K562 (cell line): ENCODE data around the gene NUB1. TPM values are rescaled to one million over a fixed set of nuclear protein-coding genes. Genes with fewer than 3 reads are reported as not detected.

Source experiments
- ATAC-seq: fragments of 200-7000 bp; cut with Tn5 transposase; 3 replicates; pipeline ENCODE4 v1.9.1; 2020; ENCODE audit warnings: moderate library complexity
- BruUV-seq: library from RNA; stranded (reverse); fragments of 400-500 nt; replicated peaks from 2 replicates; lab custom pipeline; 2021; lab: Mats Ljungman, UMichigan
- CTCF ChIA-PET: fragments of 300-600 bp; formaldehyde crosslinking; extraction: SDS; loops from one replicate; lab custom pipeline; 2021; ENCODE audit warnings: low intra/inter-chr PET ratio; lab: Yijun Ruan, JAX
- POLR2A ChIA-PET: fragments of 300-600, 350-650 bp; sonication (Branson Sonifier 250); formaldehyde crosslinking; extraction: SDS; loops from one replicate; lab custom pipeline; 2021; ENCODE audit warnings: antibody characterized with exemption, inconsistent platforms; lab: Yijun Ruan, JAX
- DNase-seq, 4 experiments: peaks; one replicate each; pipeline versions ENCODE4 v3.0.0 to v3.0.0-alpha.2; 2011 to 2018; ENCODE audit warnings: low spot score in 3 of 4, mixed read lengths in 3 of 4; ENCODE audit errors: extremely low read depth in 1 of 4
- FAIRE-seq: peaks from 2 replicates; lab custom pipeline; 2011; peaks lifted over from hg19 to GRCh38; lab: Jason Lieb, UNC
- H2AFZ ChIP-seq: 2 replicates; pipeline ENCODE4 v1.6.0; 2011; ENCODE audit warnings: low read depth, low read length, control low read depth, inconsistent platforms
- H3K27ac ChIP-seq: fragments of 200-600 bp; 3 replicates; pipeline ENCODE4 v1.8.0; 2011; ENCODE audit warnings: low read depth, mild to moderate bottlenecking, control low read depth, inconsistent platforms, low read length, moderate library complexity, mixed read lengths; ENCODE audit errors: extremely low read depth
- H3K27me3 ChIP-seq, 2 experiments: fragments of 300-600 bp in 1 of 2; 2 replicates in 1 of 2; 3 replicates in 1 of 2; pipeline versions ENCODE4 v1.6.0 to v1.8.0; 2011; ENCODE audit warnings: inconsistent platforms in 2 of 2, low read length in 2 of 2, mild to moderate bottlenecking in 1 of 2, mixed read lengths in 1 of 2, moderate library complexity in 1 of 2; ENCODE audit not compliant: control insufficient read depth in 2 of 2, insufficient read depth in 2 of 2
- H3K36me3 ChIP-seq: fragments of 300-600 bp; 3 replicates; pipeline ENCODE4 v1.8.0; 2011; ENCODE audit warnings: mild to moderate bottlenecking, low read length, inconsistent platforms; ENCODE audit not compliant: control insufficient read depth, insufficient read depth
- H3K4me1 ChIP-seq, 2 experiments: fragments of 200-600 bp in 1 of 2; replicated peaks in 1 of 2; 2 replicates in 1 of 2; 3 replicates in 1 of 2; pipeline versions ENCODE4 v1.5.1 to v1.8.0; 2011; ENCODE audit warnings: inconsistent platforms in 2 of 2, low read length in 2 of 2, mild to moderate bottlenecking in 1 of 2, mixed read lengths in 1 of 2, moderate library complexity in 1 of 2; ENCODE audit not compliant: control insufficient read depth in 2 of 2, insufficient read depth in 2 of 2
- H3K4me2 ChIP-seq: 2 replicates; pipeline ENCODE4 v1.6.1; 2011; ENCODE audit warnings: low read length, control low read depth, inconsistent platforms, mixed read lengths; ENCODE audit not compliant: insufficient read depth
- H3K4me3 ChIP-seq: fragments of 200-600 bp; sonication (generic), shearing (Covaris generic); 2 replicates; pipeline ENCODE4 v1.5.1; 2016; ENCODE audit warnings: control low read depth, inconsistent platforms
- H3K79me2 ChIP-seq: fragments of 200-600 bp; 3 replicates; pipeline ENCODE4 v1.8.0; 2011; ENCODE audit warnings: low read length, inconsistent platforms; ENCODE audit not compliant: control insufficient read depth, insufficient read depth
- H3K9ac ChIP-seq, 2 experiments: 2 replicates each; pipeline versions ENCODE4 v1.6.0 to v1.6.1; 2011; ENCODE audit warnings: low read depth in 2 of 2, low read length in 2 of 2, control low read depth in 1 of 2, inconsistent platforms in 1 of 2, mild to moderate bottlenecking in 1 of 2, mixed read lengths in 1 of 2; ENCODE audit not compliant: insufficient read depth in 1 of 2
- H3K9me1 ChIP-seq: one replicate; pipeline ENCODE4 v1.6.0; 2011; ENCODE audit warnings: inconsistent platforms, mild to moderate bottlenecking, low read length, moderate library complexity; ENCODE audit not compliant: control insufficient read depth, insufficient read depth
- H3K9me3 ChIP-seq: replicated peaks from 2 replicates; pipeline ENCODE4 v1.5.1; 2011; ENCODE audit warnings: low read depth, low read length, inconsistent platforms; ENCODE audit not compliant: control insufficient read depth, insufficient read depth
- H4K20me1 ChIP-seq: replicated peaks from 2 replicates; pipeline ENCODE4 v1.6.1; 2011; ENCODE audit warnings: low read length, inconsistent platforms, mixed read lengths; ENCODE audit not compliant: control insufficient read depth, insufficient read depth
- BDP1 ChIP-seq: IDR thresholded peaks from 3 replicates; pipeline ENCODE4 v1.6.1; 2011; ENCODE audit not compliant: insufficient read length, insufficient read depth
- CBFA2T2 ChIP-seq: fragments of 450-650 bp; conservative IDR thresholded peaks from 2 replicates; pipeline ENCODE4 v1.6.1; 2017; ENCODE audit warnings: mild to moderate bottlenecking
- CBFA2T3 ChIP-seq: fragments of 450-650 bp; IDR thresholded peaks from 2 replicates; pipeline ENCODE4 v1.6.1; 2017
- MYNN ChIP-seq, 2 experiments: sonication (generic); formaldehyde crosslinking in 1 of 2; IDR thresholded peaks; 2 replicates each; pipeline versions ENCODE4 v1.5.0 to v1.6.1; 2016 to 2020; ENCODE audit warnings: antibody characterized with exemption in 1 of 2, missing genetic modification reagents in 1 of 2
- NFIC ChIP-seq: fragments of 450-650 bp; IDR thresholded peaks from 2 replicates; pipeline ENCODE4 v1.6.1; 2017; ENCODE audit warnings: mild to moderate bottlenecking, inconsistent platforms
- PURB ChIP-seq: sonication (generic); formaldehyde crosslinking; IDR thresholded peaks from 2 replicates; pipeline ENCODE4 v1.9.0; 2021; ENCODE audit warnings: low read depth, mild to moderate bottlenecking, missing genetic modification reagents
- RBM22 ChIP-seq: fragments of 200-400 bp; formaldehyde crosslinking; IDR thresholded peaks from 2 replicates; pipeline ENCODE4 v1.6.1; 2018; ENCODE audit warnings: low read length, low read depth; ENCODE audit not compliant: poor library complexity, severe bottlenecking
- ZBED1 ChIP-seq: IDR thresholded peaks from 2 replicates; pipeline ENCODE4 v1.6.1; 2014
- ZNF324 ChIP-seq: fragments of 250-450 bp; sonication (Bioruptor Pico); IDR thresholded peaks from 2 replicates; pipeline ENCODE4 v1.4.0; 2020; ENCODE audit warnings: mild to moderate bottlenecking
- ZNF511 ChIP-seq: sonication (generic); formaldehyde crosslinking; IDR thresholded peaks from 2 replicates; pipeline ENCODE4 v1.8.0; 2022; ENCODE audit warnings: mild to moderate bottlenecking, missing genetic modification reagents
- WGBS: fragments of 100-300 bp; shearing (Covaris generic); methylation state at CpG from one replicate; pipeline ENCODE4 v1.1.6; 2016; ENCODE audit warnings: low coverage, mixed read lengths; ENCODE audit not compliant: insufficient coverage; ENCODE audit errors: missing lambda C conversion rate; 5-methylcytosine and 5-hydroxymethylcytosine counted together
- in situ Hi-C: fragments of 300-500 bp; cut with MboI; formaldehyde crosslinking; loops from 4 replicates; pipeline ENCODE4 v1.15.0; 2018; ENCODE audit warnings: inconsistent platforms, mixed read lengths
- intact Hi-C: fragments of 100-400 bp; cut with micrococcal nuclease; formaldehyde crosslinking; loops from 2 replicates; pipeline ENCODE4 v1.14.2; 2022
- polyA plus RNA-seq, 8 experiments: library from polyadenylated mRNA; depleted of rRNA in 4 of 8; stranded (reverse) in 5 of 8; unstranded in 3 of 8; fragments of >200 nt; fragmentation: Nextera tagmentation in 2 of 8; fragmentation: Illumina TruSeq in 1 of 8; extraction: Ambion mirVana in 2 of 8; extraction: Trizol in 1 of 8; gene quantifications; 2 replicates each; pipeline versions ENCODE4 v1.2.1 to v1.2.3, GENCODE V29; 2011 to 2014; ENCODE audit warnings: inconsistent platforms in 1 of 8, missing spikeins in 1 of 8
- total RNA-seq, 7 experiments: library from RNA; depleted of rRNA in 6 of 7; stranded (reverse); fragments of >200 nt in 6 of 7; fragmentation: Illumina TruSeq in 2 of 7; extraction: Trizol in 2 of 7; gene quantifications; 2 replicates each; pipeline versions ENCODE4 v1.2.1 to v1.2.3, GENCODE V29; 2011 to 2021; ENCODE audit warnings: low replicate concordance in 1 of 7

The NUB1 gene
- total and polyA plus RNA-seq, 9 of the 15 experiments (the other 6 are each of a cell fraction or from before 2014, with no cell fraction given): 43.2 to 159 (median 85.2) TPM

GRCh38 chr7:151368136-151368571, 26.5 kb downstream of the NUB1 start (continued):
- TF ChIP-seq ZNF511 (CRISPR knock-in tag) (no peak), MYNN (IDR thresholded peaks at IDR 0.05) (peak; percentile 25; the same call in 1 of the 2 replicates), MYNN (CRISPR knock-in tag; IDR thresholded peaks at IDR 0.05) (no peak), RBM22 (no peak), BDP1 (no peak)

- DNase-seq (peak; percentile 46 to 59 (median 50)), ATAC-seq (no peak), FAIRE-seq (no peak)
- intact Hi-C loops: no loop called here
- POLR2A ChIA-PET: interaction anchor here (0.6 to 1.1 kb wide), 3 partner anchors 9 to 12 kb away, joined by 3 to 5 read pairs (median 4); no protein-coding TSS in a partner anchor
- Histone ChIP-seq H3K36me3 (peaks cover 44% of the 10 kb centered on the region; the same call in 2 of the 3 replicates), H3K79me2 (no peaks in the 10 kb centered on the region), H3K4me1 (peaks cover 0 to 9% of the 10 kb centered on the region in 2 experiments; a peak in 3 of 5 replicates), H4K20me1 (no peaks in the 10 kb centered on the region), H3K4me2 (no peak overlapping the region), H3K9ac (peak overlapping the region in 1 of 2 experiments; percentile 46; a peak in 1 of 4 replicates), H3K9me3 (no peaks in the 10 kb centered on the region), H3K4me3 (no peak overlapping the region), H3K9me1 (peaks cover 3% of the 10 kb centered on the region), H2AFZ (no peak overlapping the region), H3K27ac (no peak overlapping the region), H3K27me3 (no peaks in the 10 kb centered on the region)
- TF ChIP-seq CBFA2T3: peak; percentile 36; the same call in 1 of the 2 replicates
- TF ChIP-seq PURB (CRISPR knock-in tag): no peak
- peak; percentile 63 for TF ChIP-seq NFIC
- TF ChIP-seq ZNF324 (CRISPR knock-in tag): no peak
- no peak for TF ChIP-seq ZBED1
- TF ChIP-seq CBFA2T2: 0 out of 2 replicates have a peak, but pooled peaks have one; percentile 4
- in situ Hi-C loops: no loop called here
- CTCF ChIA-PET: no interaction called here
- WGBS: 56% methylated on average over 2 of the region's 2 CpGs
- BruUV-seq: no TSS peak
These were observed 29.7 kb downstream of the NUB1 start for GRCh38 chr7:151371266-151371665.
